HepG2 (cell line): ENCODE measurements around the gene DDX4. TPM values are rescaled to one million over a fixed set of nuclear protein-coding genes. Genes with fewer than 3 reads are reported as not detected.

ENCODE experiments used
- ATAC-seq: fragments of 200-7000 bp; cut with Tn5 transposase; 3 replicates; pipeline ENCODE4 v1.9.1; 2020; ENCODE audit warnings: mild to moderate bottlenecking, moderate library complexity
- BruUV-seq: library from RNA; stranded (reverse); fragments of 400-500 nt; replicated peaks from 2 replicates; lab custom pipeline; 2021; lab: Mats Ljungman, UMichigan
- CTCF ChIA-PET: fragments of 300-600 bp; formaldehyde crosslinking; extraction: SDS; loops from one replicate; lab custom pipeline; 2021; ENCODE audit warnings: low total read pairs, inconsistent platforms, low intra/inter-chr PET ratio; lab: Yijun Ruan, JAX
- POLR2A ChIA-PET: fragments of 350-600 bp; sonication (Branson Sonifier 250); formaldehyde crosslinking; loops from one replicate; lab custom pipeline; 2020; ENCODE audit warnings: antibody characterized with exemption, inconsistent platforms; lab: Yijun Ruan, JAX
- DNase-seq: peaks from one replicate; pipeline ENCODE4 v3.0.0-alpha.2; 2015; ENCODE audit warnings: low spot score
- FAIRE-seq: peaks from 3 replicates; lab custom pipeline; 2011; peaks lifted over from hg19 to GRCh38; lab: Jason Lieb, UNC
- H2AFZ ChIP-seq: one replicate; pipeline ENCODE4 v1.6.1; 2011; ENCODE audit warnings: low read length, inconsistent platforms
- H3K27ac ChIP-seq: fragments of 300-600 bp; 3 replicates; pipeline ENCODE4 v1.8.0; 2011; ENCODE audit warnings: mixed run types, mild to moderate bottlenecking, mixed read lengths, low read length, inconsistent platforms; ENCODE audit not compliant: insufficient read depth; ENCODE audit errors: extremely low read length
- H3K27me3 ChIP-seq, 2 experiments: fragments of 200-600 bp in 1 of 2; 2 replicates in 1 of 2; 3 replicates in 1 of 2; pipeline versions ENCODE4 v1.6.0 to v1.8.0; 2011; ENCODE audit warnings: low read length in 2 of 2, mild to moderate bottlenecking in 2 of 2, moderate library complexity in 2 of 2, inconsistent platforms in 1 of 2; ENCODE audit not compliant: insufficient read depth in 2 of 2, control insufficient read depth in 1 of 2
- H3K36me3 ChIP-seq, 2 experiments: fragments of 200-600 bp in 1 of 2; replicated peaks in 1 of 2; 2 replicates in 1 of 2; 3 replicates in 1 of 2; pipeline versions ENCODE4 v1.5.1 to v1.8.0; 2011; ENCODE audit warnings: low read length in 2 of 2, inconsistent platforms in 1 of 2; ENCODE audit not compliant: insufficient read depth in 2 of 2, control insufficient read depth in 1 of 2
- H3K4me1 ChIP-seq: 2 replicates; pipeline ENCODE4 v1.5.1; 2012; ENCODE audit warnings: low read length, inconsistent platforms; ENCODE audit not compliant: insufficient read depth
- H3K4me2 ChIP-seq: 2 replicates; pipeline ENCODE4 v1.6.0; 2011; ENCODE audit warnings: low read depth, low read length, inconsistent platforms
- H3K4me3 ChIP-seq, 3 experiments: fragments of 200-600 bp in 1 of 3; sonication (generic), shearing (Covaris generic) in 1 of 3; replicated peaks in 1 of 3; 2 replicates each; pipeline ENCODE4 v1.5.1; 2011 to 2016; ENCODE audit warnings: low read length in 3 of 3, inconsistent platforms in 2 of 3, low read depth in 2 of 3, mild to moderate bottlenecking in 2 of 3, control low read depth in 1 of 3, mixed read lengths in 1 of 3; ENCODE audit not compliant: insufficient read depth in 1 of 3
- H3K79me2 ChIP-seq: one replicate; pipeline ENCODE4 v1.6.1; 2011; ENCODE audit warnings: low read length, inconsistent platforms; ENCODE audit not compliant: insufficient read depth
- H3K9ac ChIP-seq: 2 replicates; pipeline ENCODE4 v1.6.0; 2011; ENCODE audit warnings: mild to moderate bottlenecking, low read depth, low read length, inconsistent platforms; ENCODE audit not compliant: insufficient read depth
- H3K9me3 ChIP-seq: 2 replicates; pipeline ENCODE4 v1.5.1; 2012; ENCODE audit warnings: mild to moderate bottlenecking, low read length
- H4K20me1 ChIP-seq: 2 replicates; pipeline ENCODE4 v1.6.0; 2011; ENCODE audit warnings: inconsistent platforms, mild to moderate bottlenecking, low read length, moderate library complexity; ENCODE audit not compliant: insufficient read depth
- ADNP ChIP-seq: sonication (generic); formaldehyde crosslinking; IDR thresholded peaks from 2 replicates; pipeline ENCODE4 v1.4.0; 2020; ENCODE audit warnings: missing genetic modification reagents
- ATF5 ChIP-seq: sonication (generic); formaldehyde crosslinking; IDR thresholded peaks from 2 replicates; pipeline ENCODE4 v1.4.0; 2020; ENCODE audit warnings: mild to moderate bottlenecking, low read depth, missing genetic modification reagents
- BRF2 ChIP-seq: sonication (generic); formaldehyde crosslinking; IDR thresholded peaks from 2 replicates; pipeline ENCODE4 v1.8.1; 2022; ENCODE audit warnings: mild to moderate bottlenecking, missing genetic modification reagents
- CEBPB ChIP-seq: IDR thresholded peaks from 2 replicates; pipeline ENCODE4 v1.6.1; 2011; ENCODE audit warnings: low read depth, low read length, improper control_type of control experiment, borderline replicate concordance
- CENPX ChIP-seq: sonication (generic); formaldehyde crosslinking; IDR thresholded peaks from 2 replicates; pipeline ENCODE4 v1.9.0; 2021; ENCODE audit warnings: mild to moderate bottlenecking, missing genetic modification reagents, moderate library complexity
- FOSL2 ChIP-seq: sonication (generic); formaldehyde crosslinking; IDR thresholded peaks from 2 replicates; pipeline ENCODE4 v1.4.0; 2020; ENCODE audit warnings: missing genetic modification reagents
- KDM5A ChIP-seq: fragments of 200-600 bp; sonication (generic); IDR thresholded peaks from 2 replicates; pipeline ENCODE4 v1.7.0; 2018; ENCODE audit warnings: antibody characterized with exemption, mild to moderate bottlenecking, low read length, borderline replicate concordance
- KLF11 ChIP-seq: IDR thresholded peaks from 2 replicates; pipeline ENCODE4 v1.6.1; 2016; ENCODE audit warnings: missing compliant biosample characterization
- MAFG ChIP-seq: sonication (generic); formaldehyde crosslinking; IDR thresholded peaks from 2 replicates; pipeline ENCODE4 v1.5.1; 2020; ENCODE audit warnings: mild to moderate bottlenecking, missing genetic modification reagents
- SAP130 ChIP-seq: IDR thresholded peaks from 2 replicates; pipeline ENCODE4 v1.6.1; 2016; ENCODE audit warnings: low read depth
- SP5 ChIP-seq: IDR thresholded peaks from 2 replicates; pipeline ENCODE4 v1.6.1; 2016; ENCODE audit warnings: low read depth, borderline replicate concordance
- TFDP1 ChIP-seq: IDR thresholded peaks from 2 replicates; pipeline ENCODE4 v1.6.1; 2016; ENCODE audit warnings: missing compliant biosample characterization, missing genetic modification reagents, borderline replicate concordance
- ZNF850 ChIP-seq: sonication (generic); formaldehyde crosslinking; conservative IDR thresholded peaks from 2 replicates; pipeline ENCODE4 v1.9.0; 2021; ENCODE audit warnings: mild to moderate bottlenecking, missing genetic modification reagents
- ZSCAN30 ChIP-seq: sonication (generic); formaldehyde crosslinking; IDR thresholded peaks from 2 replicates; pipeline ENCODE4 v1.5.0; 2020; ENCODE audit warnings: mild to moderate bottlenecking, missing genetic modification reagents
- WGBS: methylation state at CpG from one replicate; pipeline ENCODE4 v1.1.6; 2017; ENCODE audit warnings: low lambda C conversion rate; 5-methylcytosine and 5-hydroxymethylcytosine counted together
- in situ Hi-C: cut with HindIII; loops from 2 replicates; pipeline ENCODE4 v1.10.0; 2017; ENCODE audit warnings: low pct_unique_long_range_greater_than_20kb; ENCODE audit not compliant: extremely low pct_ligation_motif_present
- intact Hi-C: fragments of 100-400 bp; cut with micrococcal nuclease; formaldehyde crosslinking; loops from one replicate; pipeline ENCODE4 v1.10.0; 2022; ENCODE audit not compliant: unreplicated experiment
- polyA plus RNA-seq, 8 experiments: library from polyadenylated mRNA; depleted of rRNA in 3 of 8; stranded (reverse) in 7 of 8; unstranded in 1 of 8; fragments of >200 nt; fragmentation: Illumina TruSeq in 4 of 8; extraction: Trizol in 4 of 8; gene quantifications; 2 replicates each; pipeline versions ENCODE4 v1.2.1 to v1.2.3, GENCODE V29; 2011 to 2016; ENCODE audit warnings: low read depth in 4 of 8, missing spikeins in 1 of 8, mixed read lengths in 1 of 8; ENCODE audit not compliant: insufficient read depth in 1 of 8
- total RNA-seq, 5 experiments: library from RNA; depleted of rRNA; stranded (reverse); fragments of >200 nt; fragmentation: Illumina TruSeq; extraction: Trizol; gene quantifications; 2 replicates each; pipeline ENCODE4 v1.2.3, GENCODE V29; 2016; ENCODE audit warnings: low read depth in 1 of 5

DDX4 gene
- total and polyA plus RNA-seq, 2 of the 13 experiments (the other 11 are each of a cell fraction or from before 2014, with no cell fraction given): 0.05 TPM; not detected in 1

- in situ Hi-C loops (no loop called here), intact Hi-C loops (no loop called here)
- H2AFZ ChIP-seq: no peak overlapping the region
- no peaks in the 10 kb centered on the region for H3K79me2 ChIP-seq
- POLR2A ChIA-PET: no interaction called here
- 61% methylated on average over 2 of the region's 2 CpGs for WGBS
- no peaks in the 10 kb centered on the region for H3K36me3 ChIP-seq
- CTCF ChIA-PET: no interaction called here
- H3K27me3 ChIP-seq: peaks cover 0 to 3% of the 10 kb centered on the region in 2 experiments; a peak in 1 of 5 replicates
- H3K4me2 ChIP-seq: no peak overlapping the region
- H3K9ac ChIP-seq: no peak overlapping the region
- no peaks in the 10 kb centered on the region for H3K9me3 ChIP-seq
- no peak for TF ChIP-seq KLF11 (CRISPR knock-in tag)
- H4K20me1 ChIP-seq: no peaks in the 10 kb centered on the region
- FAIRE-seq: no peak
- H3K4me1 ChIP-seq: no peaks in the 10 kb centered on the region
- DNase-seq: no peak
- BruUV-seq: no TSS peak
- H3K27ac ChIP-seq: no peak overlapping the region
- no peak for ATAC-seq
- H3K4me3 ChIP-seq: no peak overlapping the region
These were observed 110.9 kb downstream of the DDX4 start for GRCh38 chr5:55848783-55849182.

- BruUV-seq: no TSS peak
- intact Hi-C loops: no loop called here
- no peak for FAIRE-seq
- Histone ChIP-seq H3K36me3 (no peaks in the 10 kb centered on the region), H3K4me1 (no peaks in the 10 kb centered on the region), H3K79me2 (no peaks in the 10 kb centered on the region), H3K4me3 (no peak within 1 kb of the TSS), H3K27me3 (peaks cover 0 to 3% of the 10 kb centered on the region in 2 experiments; a peak in 2 of 5 replicates), H4K20me1 (no peaks in the 10 kb centered on the region), H3K9ac (no peak within 1 kb of the TSS), H2AFZ (no peak within 1 kb of the TSS), H3K27ac (no peak within 1 kb of the TSS), H3K9me3 (no peaks in the 10 kb centered on the region), H3K4me2 (no peak within 1 kb of the TSS)
- 47% methylated on average over 10 of the region's 10 CpGs for WGBS
- peak; percentile 46; the same call in 1 of the 3 replicates for ATAC-seq
- ChIA-PET POLR2A (no interaction called here), CTCF (no interaction called here)
- DNase-seq: peak; percentile 11
- in situ Hi-C loops: no loop called here
- TF ChIP-seq ADNP (CRISPR knock-in tag): no peak
- no peak for TF ChIP-seq ATF5 (CRISPR knock-in tag)
- TF ChIP-seq ZNF850 (CRISPR knock-in tag): no peak
- no peak for TF ChIP-seq BRF2 (CRISPR knock-in tag)
- TF ChIP-seq SAP130 (CRISPR knock-in tag): no peak
- no peak for TF ChIP-seq ZSCAN30 (CRISPR knock-in tag)
- no peak for TF ChIP-seq CENPX
- TF ChIP-seq KDM5A: no peak
- TF ChIP-seq FOSL2: peak; percentile 43; the same call in 1 of the 2 replicates
- TF ChIP-seq MAFG (CRISPR knock-in tag): no peak
- peak; percentile 26; the same call in 1 of the 2 replicates for TF ChIP-seq CEBPB
- TF ChIP-seq SP5 (CRISPR knock-in tag): no peak
- TF ChIP-seq TFDP1: no peak
These were observed 113.2 kb downstream of the DDX4 start, which contains the start of gene IL31RA for GRCh38 chr5:55850839-55851674. Gene IL31RA (plus strand): TSS chr5:55851357. CDS start chr5:55851571, 214 bp downstream.
